ENCODE data around the gene AOPEP.

- TF ChIP-seq TAF1 (IDR thresholded peaks at IDR 0.05; ENCODE audit: low read depth) (no peak), ZBTB7A (IDR thresholded peaks at IDR 0.05; ENCODE audit: low read depth) (no peak)
These were observed 5.5 kb upstream of the AOPEP start for GRCh38 chr9:94720846-94721549.
